Esophagus squamous epithelium (tissue), 4 donors: ENCODE results near the gene UNKL.

ENCODE experiments used
- POLR2A ChIP-seq, 4 donors: fragments of 450-650 bp; IDR thresholded peaks; one replicate each; pipeline ENCODE4 v1.6.1; 2017; ENCODE audit warnings: antibody characterized with exemption in 4 of 4, mild to moderate bottlenecking in 4 of 4, moderate library complexity in 3 of 4
- TF ChIP-seq, protein P1 (sequence below), 6 experiments: fragments of 450-650 bp in 4 of 6; fragments of 200-600 bp in 2 of 6; sonication (generic) in 2 of 6; IDR thresholded peaks; one replicate each; pipeline ENCODE4 v1.5.1; 2016 to 2019; ENCODE audit warnings: antibody characterized with exemption in 6 of 6, mild to moderate bottlenecking in 4 of 6, moderate library complexity in 4 of 6

DNA sequence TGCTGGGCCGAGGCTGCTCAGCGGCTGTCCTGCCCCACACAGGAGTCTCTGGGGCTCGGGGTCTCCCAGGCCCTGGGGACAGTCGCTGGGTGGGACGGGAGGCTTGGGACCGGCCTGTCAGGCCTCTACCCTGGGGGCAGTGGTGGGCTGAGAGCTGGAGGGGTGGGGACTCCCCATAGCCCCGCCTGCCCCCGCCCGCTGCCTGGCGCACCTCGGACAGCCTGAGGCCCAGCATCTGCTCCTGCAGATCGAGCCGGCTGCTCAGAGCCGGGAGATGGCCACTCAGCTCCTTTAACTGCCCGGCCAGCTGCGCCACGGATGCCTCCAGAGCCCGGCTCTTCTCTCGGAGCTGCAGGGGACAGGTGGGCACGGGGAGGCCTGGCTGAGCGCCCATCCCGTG lies 23.1 kb upstream of the UNKL start:
- TF ChIP-seq, protein P1, sequence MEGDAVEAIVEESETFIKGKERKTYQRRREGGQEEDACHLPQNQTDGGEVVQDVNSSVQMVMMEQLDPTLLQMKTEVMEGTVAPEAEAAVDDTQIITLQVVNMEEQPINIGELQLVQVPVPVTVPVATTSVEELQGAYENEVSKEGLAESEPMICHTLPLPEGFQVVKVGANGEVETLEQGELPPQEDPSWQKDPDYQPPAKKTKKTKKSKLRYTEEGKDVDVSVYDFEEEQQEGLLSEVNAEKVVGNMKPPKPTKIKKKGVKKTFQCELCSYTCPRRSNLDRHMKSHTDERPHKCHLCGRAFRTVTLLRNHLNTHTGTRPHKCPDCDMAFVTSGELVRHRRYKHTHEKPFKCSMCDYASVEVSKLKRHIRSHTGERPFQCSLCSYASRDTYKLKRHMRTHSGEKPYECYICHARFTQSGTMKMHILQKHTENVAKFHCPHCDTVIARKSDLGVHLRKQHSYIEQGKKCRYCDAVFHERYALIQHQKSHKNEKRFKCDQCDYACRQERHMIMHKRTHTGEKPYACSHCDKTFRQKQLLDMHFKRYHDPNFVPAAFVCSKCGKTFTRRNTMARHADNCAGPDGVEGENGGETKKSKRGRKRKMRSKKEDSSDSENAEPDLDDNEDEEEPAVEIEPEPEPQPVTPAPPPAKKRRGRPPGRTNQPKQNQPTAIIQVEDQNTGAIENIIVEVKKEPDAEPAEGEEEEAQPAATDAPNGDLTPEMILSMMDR (IDR thresholded peaks at IDR 0.05) = no peak
- TF ChIP-seq POLR2A (IDR thresholded peaks at IDR 0.05) = no peak
